ENCODE data around the gene STUM.

- TF ChIP-seq MAX (IDR thresholded peaks at IDR 0.05): no peak
- no peak for TF ChIP-seq ELK1 (IDR thresholded peaks at IDR 0.05; ENCODE audit: low read depth, low read length)
- no peak for TF ChIP-seq USF2 (IDR thresholded peaks at IDR 0.05)
- TF ChIP-seq RFX5 (IDR thresholded peaks at IDR 0.05): no peak
- no peak for TF ChIP-seq MYC (IDR thresholded peaks at IDR 0.05; ENCODE audit: borderline replicate concordance, low read length)
- TF ChIP-seq MAZ (IDR thresholded peaks at IDR 0.05; ENCODE audit: borderline replicate concordance, low read depth, low read length): no peak
- no peak for TF ChIP-seq SMC3 (IDR thresholded peaks at IDR 0.05)
Observed at GRCh38 chr1:226615876-226616275, 67.3 kb downstream of the STUM start.

All from A549 (cell line).